ENCODE data around the gene GMDS. TPM values are rescaled to one million over a fixed set of nuclear protein-coding genes. Genes with fewer than 3 reads are reported as not detected.
A peak's percentile ranks its signal among the peaks of the same experiment; 100 is the strongest.

Gene GMDS
- total RNA-seq, 1 donor from 2014 or later, result 19.9 TPM

GRCh38 chr6:1931817-1932216 lies 313.6 kb downstream of the GMDS start:
- intact Hi-C loops (cut with DNase I), result no loop called here
- DNase-seq (ENCODE audit: low spot score in 2 of 2), result no peak
- Histone ChIP-seq H3K36me3 (no peaks in the 10 kb centered on the region), H3K4me3 (no peak overlapping the region), H3K27me3 (no peaks in the 10 kb centered on the region), H3K4me1 (peaks cover 3 to 13% of the 10 kb centered on the region in 2 donors), H3K27ac (no peak overlapping the region), H3K9me3 (no peaks in the 10 kb centered on the region)
- TF ChIP-seq CTCF (IDR thresholded peaks at IDR 0.05), result no peak

GRCh38 chr6:1930356-1930755 lies 315.0 kb downstream of the GMDS start:
- Histone ChIP-seq H3K4me1 (peaks cover 3 to 13% of the 10 kb centered on the region in 2 donors), H3K9me3 (no peaks in the 10 kb centered on the region), H3K27ac (peak overlapping the region; percentile 66), H3K36me3 (no peaks in the 10 kb centered on the region), H3K4me3 (peak overlapping the region; percentile 4 to 26), H3K27me3 (no peaks in the 10 kb centered on the region)
- DNase-seq (ENCODE audit: low spot score in 2 of 2), result no peak
- intact Hi-C loops (cut with DNase I), result no loop called here
- no peak for TF ChIP-seq CTCF (IDR thresholded peaks at IDR 0.05)

- Histone ChIP-seq H3K27ac (peak overlapping the region; percentile 66), H3K4me3 (peak overlapping the region; percentile 4 to 26), H3K9me3 (no peaks in the 10 kb centered on the region), H3K36me3 (no peaks in the 10 kb centered on the region), H3K27me3 (no peaks in the 10 kb centered on the region), H3K4me1 (peaks cover 3 to 13% of the 10 kb centered on the region in 2 donors)
- intact Hi-C loops (cut with DNase I), result no loop called here
- no peak for DNase-seq (ENCODE audit: low spot score in 2 of 2)
- no peak for TF ChIP-seq CTCF (IDR thresholded peaks at IDR 0.05)
Measured at GRCh38 chr6:1929931-1930330, 315.5 kb downstream of the GMDS start.

GRCh38 chr6:1925743-1926430 lies 319.5 kb downstream of the GMDS start:
- Histone ChIP-seq H3K4me1 (peaks cover 3 to 11% of the 10 kb centered on the region in 2 donors), H3K27ac (no peak overlapping the region), H3K4me3 (no peak overlapping the region), H3K9me3 (no peaks in the 10 kb centered on the region), H3K27me3 (no peaks in the 10 kb centered on the region), H3K36me3 (no peaks in the 10 kb centered on the region)
- intact Hi-C loops (cut with DNase I), result no loop called here
- DNase-seq (ENCODE audit: low spot score in 2 of 2), result no peak
- TF ChIP-seq CTCF (IDR thresholded peaks at IDR 0.05), result no peak

GRCh38 chr6:1923449-1923848 lies 322.0 kb downstream of the GMDS start:
- Histone ChIP-seq H3K4me1 (no peaks in the 10 kb centered on the region), H3K9me3 (no peaks in the 10 kb centered on the region), H3K27me3 (no peaks in the 10 kb centered on the region), H3K4me3 (no peak overlapping the region), H3K27ac (no peak overlapping the region), H3K36me3 (no peaks in the 10 kb centered on the region)
- no peak for TF ChIP-seq CTCF (IDR thresholded peaks at IDR 0.05)
- no peak for DNase-seq (ENCODE audit: low spot score in 2 of 2)
- intact Hi-C loops (cut with DNase I), result no loop called here
